Measurements from ENCODE around the gene PIPOX.

The PIPOX gene

DNA sequence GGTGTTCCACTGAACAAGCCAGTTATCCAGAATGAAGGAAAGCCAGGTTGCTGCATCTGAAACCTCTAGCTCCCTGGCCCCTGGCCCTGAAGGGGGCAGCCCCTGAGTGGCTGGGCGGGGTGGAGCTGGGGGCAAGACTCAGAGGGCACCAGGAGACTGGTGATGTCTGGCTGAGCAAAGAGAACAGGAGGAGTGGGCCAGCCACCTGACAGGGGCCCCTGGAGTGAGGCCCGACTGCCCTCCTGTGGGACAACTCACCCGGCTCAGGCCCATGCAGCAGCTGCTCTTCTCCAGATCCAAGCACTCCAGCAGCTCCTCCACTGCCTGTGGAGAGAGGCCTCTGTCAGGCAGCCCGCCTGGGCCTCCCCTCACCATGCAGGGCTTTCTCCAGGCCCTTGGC lies 60.4 kb downstream of the PIPOX start:
- DNase-seq, result no peak

Measured in CD4-positive, alpha-beta T cell treated with Interferon gamma for 1 hour (primary cell).